Adrenal gland (tissue), 12 donors: Measurements from ENCODE around the gene DNAJB4. TPM values are rescaled to one million over a fixed set of nuclear protein-coding genes. Genes with fewer than 3 reads are reported as not detected.

Source experiments
- DNase-seq, 7 donors: peaks; one replicate each; pipeline ENCODE4 v3.0.0-alpha.2; 2019 to 2020
- H3K27ac ChIP-seq, 5 donors: fragments of 200-600 bp; sonication (generic) in 4 of 5; 1 replicate in 3 of 5; 2 replicates in 2 of 5; pipeline versions ENCODE4 v1.5.1 to v1.8.0; 2016 to 2020; ENCODE audit warnings: mild to moderate bottlenecking in 1 of 5
- H3K27me3 ChIP-seq: fragments of 200-600 bp; 2 replicates; pipeline ENCODE4 v1.8.0; 2021
- H3K36me3 ChIP-seq, 2 donors: fragments of 200-600 bp; replicated peaks in 1 of 2; 1 replicate in 1 of 2; 2 replicates in 1 of 2; pipeline versions ENCODE4 v1.5.1 to v1.8.0; 2018 to 2022
- H3K4me1 ChIP-seq, 2 donors: fragments of 200-600 bp; replicated peaks in 1 of 2; 1 replicate in 1 of 2; 2 replicates in 1 of 2; pipeline versions ENCODE4 v1.5.1 to v1.8.0; 2018 to 2021
- H3K4me3 ChIP-seq, 4 donors: fragments of 200-600 bp; sonication (generic) in 3 of 4; one replicate each; pipeline ENCODE4 v1.5.1; 2016 to 2018
- H3K9me3 ChIP-seq, 3 donors: fragments of 200-600 bp; sonication (generic) in 1 of 3; replicated peaks in 1 of 3; 1 replicate in 2 of 3; 2 replicates in 1 of 3; pipeline versions ENCODE4 v1.5.1 to v1.8.0; 2016 to 2021
- POLR2A ChIP-seq, 2 donors: fragments of 450-650 bp; IDR thresholded peaks; one replicate each; pipeline ENCODE4 v1.6.1; 2017; ENCODE audit warnings: antibody characterized with exemption in 2 of 2, mild to moderate bottlenecking in 2 of 2, moderate library complexity in 1 of 2
- WGBS, 4 donors: extraction: QIAGEN DNeasy Blood & Tissue Kit in 2 of 4; methylation state at CpG; one replicate each; pipeline versions ENCODE4 v1.1.5 to v1.1.7; 2013 to 2017; 5-methylcytosine and 5-hydroxymethylcytosine counted together
- intact Hi-C, 2 donors: fragments of 100-400 bp; cut with DNase I; formaldehyde crosslinking; loops; one replicate each; pipeline versions ENCODE4 v1.14.1 to v1.15.0; 2022 to 2023
- polyA plus RNA-seq, 3 donors: library from polyadenylated mRNA; stranded (reverse); fragments of 200-250 nt in 2 of 3; fragments of 350-450 nt in 1 of 3; fragmentation: Illumina TruSeq in 1 of 3; extraction: RNeasy Lipid Tissue Mini Kit (QIAGEN cat#74804) in 1 of 3; gene quantifications; one replicate each; pipeline ENCODE4 v1.2.3, GENCODE V29; 2013 to 2014
- total RNA-seq, 9 donors: library from RNA; depleted of rRNA in 4 of 9; stranded (reverse); fragments of >200 nt in 4 of 9; fragments of 120-200 nt in 1 of 9; fragmentation: NEBNext Ultra II Directional in 1 of 9; extraction: Animal tissue kit (Norgen Biotek cat#: 25700) in 1 of 9; gene quantifications; one replicate each; pipeline versions ENCODE4 v1.1.0 to v1.2.4, GENCODE V29; 2013 to 2023
- TF ChIP-seq, protein P1 (sequence below), 6 experiments: fragments of 450-650 bp in 4 of 6; fragments of 200-600 bp in 2 of 6; sonication (generic) in 1 of 6; IDR thresholded peaks; 1 replicate in 5 of 6; 2 replicates in 1 of 6; pipeline versions ENCODE4 v1.5.1 to v1.8.0; 2016 to 2021; ENCODE audit warnings: antibody characterized with exemption in 6 of 6, mild to moderate bottlenecking in 2 of 6, moderate library complexity in 1 of 6
- donor health status: healthy with polysubstance abuse.
- donor health status: Bipolar disorder and iron deficiency.
- donor health status: DM: yes; HTN: yes; CAD: no.
- donor health status: DM: no; HTN: no; CAD: no.
- donor health status: DM: no; HTN: no; CAD: no.
- donor health status: DM: yes; HTN: yes; CAD: no.

The DNAJB4 gene
- total and polyA plus RNA-seq, 12 donors = 31.8 to 182 (median 68.8) TPM

DNA sequence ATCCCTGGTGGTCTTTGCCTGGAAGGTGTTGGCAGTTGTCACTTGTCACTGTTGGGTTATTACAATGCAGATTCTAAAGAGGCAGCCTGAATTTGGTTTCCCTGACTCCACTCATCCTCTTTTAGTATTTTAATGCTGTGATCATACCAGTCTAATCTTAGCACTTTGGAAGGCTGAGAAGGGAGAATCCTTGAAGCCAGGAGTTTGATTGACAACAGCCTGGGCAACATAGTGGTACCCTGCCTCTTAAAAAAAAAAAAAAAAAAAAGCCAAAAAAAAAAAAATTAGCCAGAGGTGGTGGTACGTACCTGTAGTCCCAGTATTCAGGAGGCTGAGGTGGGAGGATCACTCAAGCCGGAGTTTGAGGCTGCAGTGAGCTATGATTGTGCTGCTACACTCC is 48.8 kb downstream of the DNAJB4 start:
- intact Hi-C loops = no loop called here
- Histone ChIP-seq H3K4me1 (peaks cover 13 to 47% of the 10 kb centered on the region in 2 donors), H3K27me3 (no peaks in the 10 kb centered on the region), H3K36me3 (no peaks in the 10 kb centered on the region), H3K27ac (peak overlapping the region in 2 of 5 donors; percentile 53 to 60), H3K9me3 (no peaks in the 10 kb centered on the region), H3K4me3 (no peak overlapping the region)
- WGBS, 4 donors = 92 to 96% (median 94%) methylated on average over 2 of the region's 2 CpGs
- TF ChIP-seq, protein P1, sequence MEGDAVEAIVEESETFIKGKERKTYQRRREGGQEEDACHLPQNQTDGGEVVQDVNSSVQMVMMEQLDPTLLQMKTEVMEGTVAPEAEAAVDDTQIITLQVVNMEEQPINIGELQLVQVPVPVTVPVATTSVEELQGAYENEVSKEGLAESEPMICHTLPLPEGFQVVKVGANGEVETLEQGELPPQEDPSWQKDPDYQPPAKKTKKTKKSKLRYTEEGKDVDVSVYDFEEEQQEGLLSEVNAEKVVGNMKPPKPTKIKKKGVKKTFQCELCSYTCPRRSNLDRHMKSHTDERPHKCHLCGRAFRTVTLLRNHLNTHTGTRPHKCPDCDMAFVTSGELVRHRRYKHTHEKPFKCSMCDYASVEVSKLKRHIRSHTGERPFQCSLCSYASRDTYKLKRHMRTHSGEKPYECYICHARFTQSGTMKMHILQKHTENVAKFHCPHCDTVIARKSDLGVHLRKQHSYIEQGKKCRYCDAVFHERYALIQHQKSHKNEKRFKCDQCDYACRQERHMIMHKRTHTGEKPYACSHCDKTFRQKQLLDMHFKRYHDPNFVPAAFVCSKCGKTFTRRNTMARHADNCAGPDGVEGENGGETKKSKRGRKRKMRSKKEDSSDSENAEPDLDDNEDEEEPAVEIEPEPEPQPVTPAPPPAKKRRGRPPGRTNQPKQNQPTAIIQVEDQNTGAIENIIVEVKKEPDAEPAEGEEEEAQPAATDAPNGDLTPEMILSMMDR (IDR thresholded peaks at IDR 0.05) = no peak
- no peak for TF ChIP-seq POLR2A (IDR thresholded peaks at IDR 0.05)
- no peak for DNase-seq

DNA sequence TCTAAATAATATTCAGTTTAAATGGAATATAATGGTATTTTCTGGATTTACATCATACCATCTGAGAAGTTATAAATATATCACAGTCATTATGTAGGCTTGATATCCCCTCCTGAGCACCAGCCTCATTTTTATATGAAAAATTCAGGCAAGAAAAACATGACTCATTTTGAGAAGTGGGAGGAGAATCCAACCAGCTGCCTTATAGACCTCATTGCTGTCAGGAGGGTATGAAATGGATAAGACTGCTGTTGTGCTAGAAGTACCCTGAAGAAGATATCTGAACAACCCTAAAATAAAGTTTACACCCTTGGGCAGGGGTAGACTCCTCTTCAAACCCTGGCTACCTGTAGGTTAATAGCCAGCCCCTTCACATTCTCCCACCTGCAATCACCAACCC is 49.8 kb downstream of the DNAJB4 start:
- intact Hi-C loops = no loop called here
- Histone ChIP-seq H3K27me3 (no peaks in the 10 kb centered on the region), H3K4me1 (peaks cover 8 to 46% of the 10 kb centered on the region in 2 donors), H3K9me3 (no peaks in the 10 kb centered on the region), H3K4me3 (no peak overlapping the region), H3K27ac (peak overlapping the region in 2 of 5 donors; percentile 58), H3K36me3 (no peaks in the 10 kb centered on the region)
- DNase-seq = no peak
- no peak for TF ChIP-seq POLR2A (IDR thresholded peaks at IDR 0.05)
- TF ChIP-seq, protein P1 (IDR thresholded peaks at IDR 0.05) = no peak

DNA sequence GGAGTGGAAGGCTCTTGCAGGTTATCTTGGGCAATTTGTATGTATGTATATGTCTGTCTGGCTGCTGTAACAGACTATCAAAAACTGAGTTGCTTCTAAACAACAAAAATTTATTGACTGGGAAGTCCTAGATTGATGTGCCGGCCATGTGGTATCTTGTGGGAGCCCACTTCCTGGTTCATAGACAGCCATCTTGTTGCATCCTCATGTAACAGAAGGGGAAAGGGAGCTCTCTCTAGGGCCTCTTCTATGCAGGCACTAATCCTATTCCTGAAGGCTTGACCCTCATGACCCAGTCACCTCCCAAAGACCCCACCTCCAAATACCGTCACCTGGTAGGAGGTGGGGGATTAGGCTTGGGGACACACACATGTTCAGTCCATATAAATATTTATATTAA is 50.2 kb downstream of the DNAJB4 start:
- WGBS, 4 donors = 42 to 50% (median 44%) methylated on average over 2 of the region's 2 CpGs
- Histone ChIP-seq H3K27me3 (no peaks in the 10 kb centered on the region), H3K36me3 (no peaks in the 10 kb centered on the region), H3K4me3 (no peak overlapping the region), H3K27ac (peak overlapping the region in 2 of 5 donors; percentile 58), H3K9me3 (no peaks in the 10 kb centered on the region), H3K4me1 (peaks cover 8 to 46% of the 10 kb centered on the region in 2 donors)
- no peak for DNase-seq
- TF ChIP-seq, protein P1 (IDR thresholded peaks at IDR 0.05) = no peak
- TF ChIP-seq POLR2A (IDR thresholded peaks at IDR 0.05) = no peak
- intact Hi-C loops = no loop called here

DNA sequence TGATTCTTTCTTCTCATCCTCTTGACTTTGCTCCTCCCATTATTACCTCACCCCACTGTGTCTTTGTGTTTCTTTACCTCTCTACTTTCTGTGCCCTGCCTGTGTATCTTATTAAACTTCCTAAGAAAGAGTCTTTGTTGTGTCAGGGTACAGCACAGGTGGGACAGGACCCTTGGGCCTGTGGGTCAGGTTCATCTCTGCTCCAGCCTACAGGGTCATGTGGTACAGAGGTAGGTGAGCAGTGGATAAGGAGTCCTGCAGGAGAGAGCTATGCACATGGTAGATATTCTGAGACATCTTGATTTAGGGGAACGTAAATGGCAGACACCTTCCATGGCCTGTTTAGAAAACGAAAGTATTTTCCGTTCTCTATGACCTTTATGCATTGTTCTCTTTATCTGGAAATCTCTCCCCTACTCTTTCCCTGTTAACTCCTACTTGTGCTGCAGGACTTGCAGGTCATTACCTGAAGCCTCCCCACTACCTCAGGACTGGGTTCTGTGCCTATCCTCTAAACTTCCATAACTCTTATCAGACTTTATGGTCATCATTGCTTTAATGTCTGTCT is 50.9 kb downstream of the DNAJB4 start:
- peak overlapping the region in 3 of 5 donors; percentile 30 to 70 (median 58) for H3K27ac ChIP-seq
- intact Hi-C loops = no loop called here
- peaks cover 8 to 46% of the 10 kb centered on the region in 2 donors for H3K4me1 ChIP-seq
- H3K27me3 ChIP-seq = no peaks in the 10 kb centered on the region
- H3K36me3 ChIP-seq = no peaks in the 10 kb centered on the region
- H3K4me3 ChIP-seq = peak overlapping the region in 1 of 4 donors; percentile 29
- no peaks in the 10 kb centered on the region for H3K9me3 ChIP-seq
- no peak for DNase-seq
- TF ChIP-seq POLR2A (IDR thresholded peaks at IDR 0.05) = no peak
- TF ChIP-seq, protein P1 (IDR thresholded peaks at IDR 0.05) = no peak
- 31 to 45% (median 33%) methylated on average over 3 of the region's 3 CpGs for WGBS, 4 donors
